GM19468 (cell line): ENCODE results near the gene SPAG16.
A peak's percentile ranks its signal among the peaks of the same experiment; 100 is the strongest.
"Not testable (repeated sequence)": the region's sequence is repeated elsewhere in the genome, so short reads cannot be mapped to it uniquely, and the experiment has no call there.

ENCODE experiments used
- ATAC-seq: cut with Tn5 transposase; IDR thresholded peaks from one replicate; pipeline ENCODE4 v1.9.1; 2021; ENCODE audit warnings: mild to moderate bottlenecking, moderate library complexity, moderate number of reproducible peaks; ENCODE audit not compliant: unreplicated experiment; ENCODE audit errors: extremely low read depth

Gene SPAG16

DNA sequence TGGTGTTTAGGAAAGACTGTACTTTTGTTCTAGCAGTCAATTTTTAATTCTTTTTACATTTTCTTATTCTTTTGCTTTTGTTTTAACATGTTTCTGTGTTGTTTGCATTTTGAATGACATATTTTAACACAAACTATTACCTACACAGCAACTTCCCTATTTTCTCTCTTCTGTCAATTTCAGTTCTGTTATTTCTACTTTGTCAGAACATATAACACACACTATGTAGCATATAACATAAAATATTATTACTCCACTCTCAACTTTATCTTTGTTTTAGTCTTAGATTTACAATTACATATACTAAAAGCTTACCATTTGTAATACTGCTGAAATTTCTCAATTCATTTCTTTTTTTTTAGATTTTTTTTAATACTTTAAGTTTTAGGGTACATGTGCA is 753.9 kb downstream of the SPAG16 start:
- ATAC-seq: no peak

DNA sequence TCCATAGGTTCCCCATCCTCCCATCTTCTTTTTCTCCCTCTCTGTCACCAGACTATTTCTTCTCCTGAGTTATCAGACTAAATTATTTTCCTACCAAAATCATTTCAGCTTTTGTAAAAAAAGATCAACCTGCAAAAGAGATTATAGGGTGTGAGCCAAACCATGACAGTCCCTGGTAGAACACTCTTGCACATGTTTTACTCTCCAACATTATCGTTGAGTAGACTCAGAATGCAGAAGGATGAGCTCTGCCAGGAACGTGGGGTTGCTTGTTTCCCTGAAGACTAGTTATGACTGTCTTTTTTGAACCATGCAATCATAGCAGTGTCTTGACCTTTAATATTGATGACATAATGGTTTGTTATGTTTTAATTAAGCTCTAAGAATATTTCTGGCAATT is 766.5 kb downstream of the SPAG16 start:
- ATAC-seq: no peak

DNA sequence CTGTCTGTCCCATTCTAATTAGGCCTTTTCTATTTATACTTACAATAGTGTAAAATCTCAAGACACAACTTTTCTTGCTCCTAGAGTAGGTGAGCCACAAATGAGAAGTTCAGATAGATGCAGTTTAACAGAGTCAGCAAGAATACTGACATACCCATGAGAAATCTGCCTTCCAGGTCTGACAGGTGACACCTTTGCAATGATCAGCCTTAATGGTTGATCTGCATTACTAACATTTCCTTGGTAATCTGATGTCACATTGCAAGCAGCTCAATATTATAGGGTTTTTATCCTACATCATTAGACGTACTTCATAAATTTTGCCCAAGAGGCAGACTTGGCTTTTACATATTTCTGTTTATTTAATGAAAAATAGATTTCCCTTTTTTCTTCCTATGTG is 767.3 kb downstream of the SPAG16 start:
- no peak for ATAC-seq

DNA sequence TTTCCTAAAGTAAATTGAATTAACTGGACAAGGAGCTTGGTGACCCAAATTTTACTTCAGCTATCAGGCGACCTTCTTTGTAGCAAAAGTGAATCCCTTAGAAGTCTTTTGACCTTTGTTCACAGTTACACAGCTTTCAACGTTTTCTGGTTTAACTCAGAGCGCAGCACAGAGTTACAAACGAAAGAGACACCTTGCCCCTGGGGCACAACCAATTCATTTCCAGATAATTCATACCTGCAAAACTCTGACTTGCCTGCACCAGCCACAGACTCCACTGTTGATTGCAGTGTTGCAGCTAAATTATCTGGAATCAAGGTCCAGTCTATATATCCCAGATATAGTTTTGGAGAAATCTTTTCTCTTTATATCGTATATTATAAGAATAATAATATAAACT is 768.0 kb downstream of the SPAG16 start:
- no peak for ATAC-seq

DNA sequence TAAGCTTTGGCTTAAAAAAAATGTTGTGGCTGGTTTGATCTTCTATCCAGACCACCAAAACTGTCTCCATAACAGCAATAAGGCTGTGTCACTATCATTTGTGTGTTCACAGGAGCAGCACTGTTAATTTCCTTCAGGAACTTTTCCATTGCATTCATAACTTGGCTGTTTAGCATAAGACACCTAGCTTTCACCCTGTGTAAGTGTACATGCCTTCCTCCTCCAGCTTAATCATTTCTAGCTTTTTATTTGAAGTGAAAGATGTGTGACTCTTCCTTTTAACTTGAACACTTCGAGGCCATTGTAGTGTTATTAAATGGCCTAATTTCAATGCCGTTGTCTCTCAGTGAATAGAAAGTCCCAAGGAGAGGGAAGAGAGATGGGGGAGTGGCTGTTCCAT is 773.7 kb downstream of the SPAG16 start:
- no peak for ATAC-seq

DNA sequence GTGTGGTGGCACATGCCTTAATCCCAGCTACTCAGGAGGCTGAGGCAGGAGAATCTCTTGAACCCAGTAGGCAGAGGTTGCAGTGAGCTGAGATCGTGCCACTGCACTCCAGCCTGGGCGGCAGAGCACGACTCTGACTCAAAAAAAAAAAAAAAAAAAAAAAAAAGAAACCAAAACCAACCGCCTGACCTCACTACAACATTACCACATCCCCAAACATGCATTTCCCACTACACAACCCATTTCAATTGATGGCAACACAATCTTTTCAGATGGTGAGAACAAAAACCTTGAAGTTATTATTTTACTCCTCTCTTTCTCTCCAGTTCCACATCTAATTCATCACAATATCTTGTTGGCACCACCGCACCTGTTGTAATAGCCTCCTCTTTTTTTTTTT is 778.0 kb downstream of the SPAG16 start:
- ATAC-seq: not testable (repeated sequence)

DNA sequence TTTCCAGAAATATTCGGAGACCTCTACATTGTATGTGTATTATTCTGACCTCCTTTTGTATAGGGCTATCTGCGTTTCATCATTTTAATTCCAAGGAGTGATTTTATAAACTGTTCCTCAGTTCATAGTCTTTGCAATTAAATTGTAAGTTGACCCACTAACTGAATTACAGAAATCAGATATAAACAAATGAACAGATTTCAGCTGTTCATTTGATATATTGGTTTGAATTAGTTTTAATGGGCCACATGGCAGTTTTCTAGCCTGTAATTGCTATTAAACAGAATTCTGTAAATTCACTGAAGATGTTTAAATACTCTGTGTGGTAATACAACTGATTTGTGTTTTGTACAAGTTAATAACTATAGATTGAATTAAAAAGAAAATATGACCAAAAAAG is 780.2 kb downstream of the SPAG16 start:
- no peak for ATAC-seq

DNA sequence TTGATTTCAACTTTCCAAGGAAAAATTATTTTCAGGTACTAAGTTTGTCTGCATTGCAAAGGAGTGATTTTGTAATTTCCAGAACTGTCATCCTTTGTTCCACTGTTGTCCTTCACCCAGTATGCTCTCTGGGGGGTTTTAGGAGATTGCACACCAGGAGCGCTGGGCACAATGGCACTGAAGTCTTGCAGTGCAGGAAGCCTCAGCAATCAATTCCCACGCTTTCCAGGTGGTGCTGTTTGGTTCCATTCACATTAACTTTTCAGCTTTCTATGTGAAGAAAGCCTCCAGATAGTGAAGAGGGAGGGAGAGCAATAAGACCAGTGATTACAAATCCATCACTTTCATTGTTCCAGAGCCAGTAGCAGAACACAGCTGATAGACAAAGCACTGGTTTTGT is 782.6 kb downstream of the SPAG16 start:
- no peak for ATAC-seq

DNA sequence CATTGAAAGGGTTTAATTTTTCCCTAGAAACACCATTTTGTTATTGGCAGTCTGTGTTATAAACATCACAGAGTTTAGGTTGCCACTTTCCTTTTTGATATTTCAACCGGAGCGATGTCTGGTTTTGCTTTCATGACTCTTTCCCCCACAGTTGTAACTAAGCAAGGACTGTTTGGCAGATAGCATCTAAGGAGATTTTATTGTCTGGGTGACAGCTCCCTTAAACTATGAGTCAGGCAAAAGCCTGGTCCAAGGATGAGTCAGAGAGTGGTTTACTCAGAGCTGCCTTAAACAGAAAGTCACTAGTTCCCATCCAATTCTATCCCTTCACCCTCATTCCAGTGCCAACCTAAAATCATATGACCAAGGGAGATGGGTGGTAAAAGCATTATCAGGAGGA is 785.0 kb downstream of the SPAG16 start:
- no peak for ATAC-seq

DNA sequence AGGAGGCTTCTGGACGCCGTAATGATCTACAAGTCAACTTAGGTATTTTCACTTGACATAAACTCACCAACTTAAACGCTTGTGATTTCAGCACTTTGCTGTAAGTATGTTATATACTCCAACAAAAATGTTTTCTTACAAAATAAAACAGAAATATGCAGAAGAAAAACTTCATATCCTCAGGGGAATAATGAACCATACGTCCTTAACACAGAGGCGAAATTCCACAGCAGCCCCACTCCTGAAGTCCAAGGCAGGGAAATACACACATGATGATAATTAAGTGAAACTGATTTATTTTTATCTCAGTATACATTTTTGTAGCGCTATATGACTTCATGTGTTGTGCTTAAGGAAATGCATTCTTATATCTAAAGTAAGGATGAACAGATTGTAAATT is 791.2 kb downstream of the SPAG16 start:
- ATAC-seq: no peak

DNA sequence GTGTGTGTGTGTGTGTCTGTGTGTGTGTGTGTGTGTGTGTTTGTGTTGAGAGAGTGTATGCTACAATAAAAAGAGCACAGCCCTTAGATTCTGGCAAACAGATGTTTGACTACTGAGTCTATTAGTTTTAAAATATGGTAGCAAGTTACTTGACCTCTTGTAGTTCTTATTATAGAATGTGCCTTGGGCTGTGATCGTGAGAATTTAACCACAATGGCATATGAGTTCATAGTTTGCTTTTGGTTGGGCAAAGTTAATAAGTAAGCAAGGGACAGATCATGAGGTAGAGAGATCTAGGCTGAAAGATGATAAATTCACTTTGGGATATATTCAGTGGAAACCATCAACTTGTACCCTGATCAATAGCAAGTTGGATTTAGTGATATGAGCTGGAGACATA is 792.3 kb downstream of the SPAG16 start:
- peak; percentile 84 for ATAC-seq

DNA sequence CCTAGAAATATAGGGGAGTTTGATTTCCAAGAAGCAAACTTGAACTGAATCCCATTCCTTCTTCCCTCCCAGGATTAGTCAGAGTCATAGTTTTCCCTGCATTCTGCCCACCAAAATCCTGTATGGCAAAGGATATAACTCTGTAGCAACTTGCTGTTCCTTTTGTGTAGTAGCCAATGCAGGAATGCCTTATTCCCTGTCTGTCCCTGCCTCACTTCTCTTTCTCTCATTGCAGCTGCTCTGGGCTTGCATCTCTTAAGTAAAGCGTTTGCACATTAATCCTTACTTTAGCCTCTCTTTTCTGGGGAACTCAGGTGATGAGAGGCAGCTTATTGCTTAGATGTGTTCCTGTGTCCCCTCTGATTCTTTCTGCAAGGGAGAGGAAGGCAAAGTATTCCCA is 793.5 kb downstream of the SPAG16 start:
- no peak for ATAC-seq

DNA sequence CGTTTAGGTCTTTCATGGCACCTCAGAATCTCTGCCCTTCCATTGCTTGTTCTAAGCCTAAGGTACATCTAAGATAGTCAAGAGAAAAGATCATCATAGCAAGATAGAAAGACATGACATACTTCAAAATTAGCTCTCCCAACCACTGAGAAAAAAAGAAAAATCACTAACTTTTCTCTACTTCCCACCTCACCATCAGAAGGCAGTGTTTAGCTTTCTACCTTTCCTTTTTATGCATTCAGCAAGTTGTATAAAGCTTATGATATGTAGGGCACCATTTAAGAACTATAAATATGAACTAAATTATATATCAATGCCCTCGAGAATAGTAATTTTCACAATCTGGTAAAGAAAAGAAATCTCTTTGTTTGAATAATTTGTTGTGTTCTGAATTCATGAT is 794.8 kb downstream of the SPAG16 start:
- no peak for ATAC-seq

DNA sequence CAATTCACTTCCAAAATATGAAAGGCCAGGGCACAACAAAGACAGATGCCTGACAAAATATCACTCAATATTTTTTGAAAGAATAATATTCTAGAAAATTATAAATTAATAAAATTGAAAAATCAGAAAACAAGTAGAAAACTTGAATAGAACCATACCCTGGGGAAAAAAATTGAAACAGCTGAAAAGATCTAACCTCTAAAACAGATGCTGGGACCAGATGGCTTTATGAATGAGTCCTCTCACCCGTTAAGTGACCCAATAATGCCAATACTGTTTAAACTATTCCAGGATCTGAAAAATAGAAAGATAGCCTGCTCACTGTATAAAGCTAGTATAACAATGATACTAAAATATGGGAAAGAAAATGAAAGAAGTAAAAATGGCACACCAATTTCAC is 804.3 kb downstream of the SPAG16 start:
- ATAC-seq: no peak

DNA sequence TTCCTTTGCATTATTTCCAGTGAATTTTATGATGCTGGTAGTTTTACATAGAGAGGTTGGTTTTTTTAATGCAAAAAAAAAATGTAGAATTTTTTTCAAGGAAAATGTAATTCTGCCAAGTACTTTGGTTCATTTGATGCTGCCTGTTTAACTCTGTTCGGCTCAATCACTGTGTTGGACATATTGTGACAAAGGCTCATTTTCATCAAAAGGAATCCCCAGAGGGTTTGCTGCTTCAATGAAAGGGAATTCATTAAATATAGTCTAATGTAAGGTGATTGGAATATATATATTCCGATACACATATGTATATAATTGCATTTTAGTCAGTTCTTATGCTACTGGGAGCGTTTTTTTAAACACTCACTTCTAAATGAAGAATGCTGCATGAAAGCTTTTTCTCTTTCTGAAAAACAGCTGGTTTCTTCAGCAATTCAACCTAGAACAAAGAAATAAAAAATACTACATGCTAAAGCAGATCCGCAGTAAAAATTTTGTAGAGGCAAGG is 812.0 kb downstream of the SPAG16 start:
- ATAC-seq: no peak

DNA sequence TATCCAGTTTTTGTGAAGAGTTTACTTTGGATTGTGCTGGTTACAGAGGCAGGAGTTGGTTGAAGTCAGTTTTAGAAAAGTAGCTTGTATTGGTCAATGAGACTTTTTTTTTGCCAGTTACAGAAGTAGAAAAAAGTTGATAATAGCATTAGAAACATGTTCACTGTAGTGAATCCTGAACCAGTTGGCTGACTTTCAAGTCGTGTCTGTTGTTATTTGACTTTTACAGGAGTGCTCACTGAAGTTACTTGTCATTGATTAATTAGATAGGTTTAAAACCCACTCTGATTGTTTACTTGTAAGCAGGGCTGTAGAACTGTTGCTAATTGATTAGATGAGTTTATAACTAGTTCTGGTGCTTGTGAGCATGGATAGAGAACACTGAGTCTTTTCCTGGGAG is 814.5 kb downstream of the SPAG16 start:
- no peak for ATAC-seq

DNA sequence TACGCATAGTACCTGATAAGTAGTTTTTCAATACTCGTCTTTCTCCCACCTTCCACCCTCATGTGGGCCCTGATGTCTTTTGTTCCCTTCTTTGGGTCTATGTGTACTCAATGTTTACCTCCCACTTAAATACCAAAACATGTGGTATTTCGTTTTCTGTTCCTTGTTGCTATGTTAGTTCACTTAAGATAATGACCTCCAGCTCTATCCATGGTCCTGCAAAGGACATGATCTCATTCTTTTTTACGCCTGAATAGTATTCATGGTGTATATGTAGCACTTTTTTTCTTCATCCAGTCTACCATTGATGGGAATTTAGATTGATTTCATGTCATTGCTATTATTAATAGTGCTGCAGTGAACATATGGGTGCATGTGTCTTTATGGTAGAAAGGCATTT is 816.2 kb downstream of the SPAG16 start:
- no peak for ATAC-seq

DNA sequence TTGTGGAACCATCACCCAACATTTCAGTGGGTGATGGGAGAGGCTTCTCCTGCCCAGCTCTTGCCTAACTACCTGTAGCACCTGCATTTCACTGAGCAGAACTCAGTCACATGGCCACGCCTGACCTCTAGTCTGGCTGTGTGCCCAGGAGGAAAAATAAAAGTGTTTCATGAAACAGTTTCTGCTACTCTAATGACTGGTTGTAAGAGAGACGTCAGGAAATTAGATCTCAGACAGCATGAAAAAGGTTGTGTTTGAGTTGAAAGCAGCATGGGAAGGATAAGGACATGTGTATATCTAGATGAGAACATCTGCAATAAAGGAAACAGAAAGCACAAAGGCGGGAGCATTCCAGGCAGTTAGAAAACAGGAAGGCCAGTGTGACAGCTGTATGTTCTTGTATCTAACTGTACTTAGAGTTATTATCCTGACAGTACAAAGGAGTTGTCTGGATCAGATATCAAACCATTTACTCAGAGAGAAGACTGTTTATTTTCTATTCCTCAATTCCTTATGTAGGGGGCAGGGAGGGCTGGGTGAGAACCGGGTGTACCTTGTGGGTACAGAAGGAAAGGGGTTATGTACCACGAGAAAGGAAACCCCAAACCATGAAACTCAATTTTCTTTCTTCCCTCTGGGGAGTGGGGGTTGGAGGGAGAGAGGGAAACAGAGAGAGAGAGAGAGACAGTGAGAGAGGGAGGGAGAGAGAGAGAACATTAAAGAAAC is 819.2 kb downstream of the SPAG16 start:
- peak; percentile 60 for ATAC-seq

DNA sequence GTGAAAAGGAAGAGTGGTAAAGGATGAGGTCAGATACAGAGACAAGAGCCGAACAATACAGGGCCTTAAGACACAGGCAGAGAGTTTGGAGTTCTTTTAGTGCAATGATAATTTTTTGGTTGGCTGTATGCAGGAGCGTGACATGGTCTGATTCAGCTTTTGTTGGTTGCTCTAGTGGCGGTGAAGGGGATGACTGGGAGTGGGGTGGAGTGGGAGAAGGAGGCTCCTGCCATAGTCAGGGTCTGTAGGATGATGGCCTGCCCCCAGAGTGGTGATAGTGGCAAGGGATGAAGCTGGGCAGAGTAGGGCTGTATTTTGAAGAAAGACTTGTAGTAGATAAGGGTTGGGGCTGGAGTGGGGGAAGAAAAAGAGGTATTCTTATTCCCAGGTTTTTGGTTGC is 820.0 kb downstream of the SPAG16 start:
- no peak for ATAC-seq

DNA sequence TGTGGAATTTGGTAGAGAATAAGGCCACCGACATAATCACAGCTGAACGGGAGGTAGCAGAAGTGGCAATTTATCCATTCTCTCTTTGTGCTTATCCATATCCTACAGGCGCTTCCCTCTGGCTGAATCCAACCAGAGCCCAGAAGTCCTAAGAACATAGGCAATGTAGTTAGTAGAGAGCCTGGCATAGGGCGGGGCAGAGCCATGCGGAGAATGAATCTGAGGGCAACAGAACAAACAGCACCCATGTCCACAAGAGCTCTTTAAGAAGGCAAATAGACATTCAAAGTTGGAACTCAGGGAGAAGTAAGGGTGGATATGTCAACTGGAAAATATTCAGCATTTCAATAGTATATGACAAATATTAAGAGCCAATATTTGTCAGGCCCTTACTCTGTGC is 820.7 kb downstream of the SPAG16 start:
- no peak for ATAC-seq

DNA sequence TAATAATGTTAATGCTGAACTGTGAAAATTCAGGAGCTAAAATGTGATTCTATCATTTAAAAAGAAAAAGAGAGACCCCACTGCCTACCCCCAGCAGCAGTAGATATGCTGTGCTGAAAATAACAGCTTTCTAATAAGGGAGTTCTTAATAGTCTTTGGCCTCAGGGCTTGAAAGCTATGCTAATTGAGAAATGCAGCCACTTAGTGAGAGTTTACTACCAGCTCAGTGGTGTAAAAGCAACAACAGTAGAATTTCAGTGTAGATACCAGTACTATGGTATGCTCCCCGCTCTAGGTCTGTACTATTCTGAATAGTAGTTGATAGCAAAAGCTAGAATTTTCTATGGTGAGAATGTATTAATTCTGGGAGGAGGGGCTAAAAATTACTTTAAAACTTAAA is 823.5 kb downstream of the SPAG16 start:
- ATAC-seq: no peak

DNA sequence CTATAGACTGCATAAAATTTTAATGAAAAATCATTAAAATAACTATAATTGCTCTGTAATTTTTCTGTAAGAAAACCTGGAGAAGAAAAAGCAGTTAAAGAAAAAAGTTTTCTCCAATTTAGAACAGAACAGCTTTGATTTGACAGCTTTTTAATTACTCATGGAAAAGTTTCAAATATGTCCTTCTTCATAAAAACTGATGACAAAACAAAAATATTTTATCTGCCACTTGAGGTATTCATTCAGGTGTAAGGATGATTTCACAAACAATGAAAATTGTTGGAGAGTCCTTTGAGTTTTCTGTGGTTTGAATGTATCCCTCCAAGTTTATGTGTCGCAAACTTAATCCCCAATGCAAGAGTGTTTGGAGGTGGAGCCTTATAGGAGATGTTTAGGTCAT is 824.3 kb downstream of the SPAG16 start:
- ATAC-seq: no peak
